Glutamatergic neuron (in vitro differentiated cells): ENCODE results near the gene DOK1. TPM values are rescaled to one million over a fixed set of nuclear protein-coding genes. Genes with fewer than 3 reads are reported as not detected.

Source experiments
- DNase-seq: peaks from one replicate; pipeline ENCODE4 v3.0.0; 2022
- H3K27ac Mint-ChIP-seq: one replicate; pipeline ENCODE4 v1.8.0; 2020; ENCODE audit warnings: mild to moderate bottlenecking, mixed read lengths, inconsistent platforms; ENCODE audit not compliant: unreplicated experiment
- H3K27me3 Mint-ChIP-seq: one replicate; pipeline ENCODE4 v1.8.0; 2020; ENCODE audit warnings: mild to moderate bottlenecking, moderate library complexity, mixed read lengths, inconsistent platforms; ENCODE audit not compliant: unreplicated experiment
- H3K36me3 Mint-ChIP-seq: one replicate; pipeline ENCODE4 v1.8.0; 2020; ENCODE audit warnings: mild to moderate bottlenecking, mixed read lengths, inconsistent platforms; ENCODE audit not compliant: unreplicated experiment
- H3K4me1 Mint-ChIP-seq: one replicate; pipeline ENCODE4 v1.8.0; 2020; ENCODE audit warnings: mild to moderate bottlenecking, low read depth, mixed read lengths, inconsistent platforms; ENCODE audit not compliant: unreplicated experiment
- H3K4me3 Mint-ChIP-seq: one replicate; pipeline ENCODE4 v1.8.0; 2020; ENCODE audit warnings: mild to moderate bottlenecking, mixed read lengths, inconsistent platforms; ENCODE audit not compliant: unreplicated experiment
- H3K9me3 Mint-ChIP-seq: one replicate; pipeline ENCODE4 v1.8.0; 2020; ENCODE audit warnings: mild to moderate bottlenecking, moderate library complexity, mixed read lengths, inconsistent platforms; ENCODE audit not compliant: unreplicated experiment
- total RNA-seq: library from RNA; stranded (reverse); fragmentation: NEBNext Ultra II Directional; extraction: Animal tissue kit (Norgen Biotek cat#: 25700); gene quantifications from one replicate; pipeline ENCODE4 v1.2.1, GENCODE V29; 2021; ENCODE audit not compliant: unreplicated experiment
- TF ChIP-seq, protein P1 (sequence below): fragments of 200-600 bp; sonication (generic); IDR thresholded peaks from one replicate; pipeline ENCODE4 v1.5.0; 2021; ENCODE audit not compliant: partially characterized antibody, unreplicated experiment

DOK1 gene
- total RNA-seq, 1 donor from 2014 or later, result 14.0 TPM

DNA sequence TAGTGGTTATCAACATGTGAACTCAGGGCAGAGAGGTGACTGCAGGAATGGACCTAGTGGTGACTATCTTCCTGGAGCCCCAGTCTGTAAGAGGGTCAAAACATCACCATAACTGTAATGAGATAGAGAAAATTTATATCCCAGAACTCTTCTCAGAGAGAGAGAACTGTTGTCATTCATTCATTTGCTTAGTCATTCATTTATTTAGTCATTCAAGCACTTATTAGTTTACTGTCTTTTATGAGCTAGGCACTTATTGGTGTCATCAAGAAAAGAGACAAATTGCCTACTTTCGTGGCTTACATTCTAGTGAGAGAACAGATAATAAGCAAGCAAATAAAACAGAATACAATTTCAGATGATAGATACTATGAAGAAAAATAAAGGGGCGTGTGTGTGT, 34.1 kb downstream of the DOK1 start:
- Mint-ChIP-seq H3K27me3 (no peaks in the 10 kb centered on the region), H3K27ac (no peak overlapping the region)

DNA sequence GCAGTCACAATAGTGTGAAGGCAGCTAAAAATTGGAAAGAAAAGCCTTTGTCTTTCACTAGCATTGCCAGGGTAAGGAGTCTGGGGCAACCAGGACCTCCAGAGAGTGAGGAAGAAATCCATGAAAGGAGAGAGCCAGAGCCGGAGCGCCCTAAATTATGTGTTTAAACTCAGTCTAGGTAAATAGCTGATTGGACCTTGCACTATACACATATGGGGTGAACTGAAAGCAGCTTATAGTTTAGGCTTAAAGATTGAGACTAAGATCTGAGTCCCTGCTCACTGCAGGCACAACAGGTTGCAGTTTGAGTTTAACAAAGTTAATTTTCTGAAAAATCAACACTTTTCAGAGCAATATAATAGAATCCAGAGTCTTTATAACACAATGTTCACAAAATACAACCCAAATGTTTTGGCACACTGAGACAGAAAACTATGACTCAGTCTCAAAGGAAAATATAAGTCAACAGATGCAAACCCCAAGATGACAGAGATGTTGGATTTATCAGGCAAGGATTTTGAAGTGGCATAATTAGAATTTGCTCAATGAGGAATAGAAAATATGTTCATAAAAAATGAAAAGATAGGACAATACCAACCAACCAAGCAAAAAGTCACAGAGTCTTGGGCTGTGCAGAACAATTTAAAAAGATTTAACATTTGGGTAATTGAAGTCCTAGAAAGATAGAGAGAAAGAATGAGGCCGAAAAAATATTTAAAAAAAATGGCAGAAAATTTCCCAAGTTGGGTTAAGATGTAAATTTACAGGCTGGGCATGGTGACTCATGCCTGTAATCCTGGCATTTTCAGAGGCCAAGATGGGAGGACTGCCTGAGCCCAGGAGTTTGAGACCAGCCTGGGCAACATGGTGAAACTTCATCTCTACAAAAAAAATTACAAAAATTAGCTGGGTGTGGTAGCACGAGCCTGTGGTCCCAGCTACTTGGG, 39.6 kb downstream of the DOK1 start:
- peaks cover 21% of the 10 kb centered on the region for H3K4me1 Mint-ChIP-seq
- no peak overlapping the region for H3K4me3 Mint-ChIP-seq
- TF ChIP-seq, protein P1, sequence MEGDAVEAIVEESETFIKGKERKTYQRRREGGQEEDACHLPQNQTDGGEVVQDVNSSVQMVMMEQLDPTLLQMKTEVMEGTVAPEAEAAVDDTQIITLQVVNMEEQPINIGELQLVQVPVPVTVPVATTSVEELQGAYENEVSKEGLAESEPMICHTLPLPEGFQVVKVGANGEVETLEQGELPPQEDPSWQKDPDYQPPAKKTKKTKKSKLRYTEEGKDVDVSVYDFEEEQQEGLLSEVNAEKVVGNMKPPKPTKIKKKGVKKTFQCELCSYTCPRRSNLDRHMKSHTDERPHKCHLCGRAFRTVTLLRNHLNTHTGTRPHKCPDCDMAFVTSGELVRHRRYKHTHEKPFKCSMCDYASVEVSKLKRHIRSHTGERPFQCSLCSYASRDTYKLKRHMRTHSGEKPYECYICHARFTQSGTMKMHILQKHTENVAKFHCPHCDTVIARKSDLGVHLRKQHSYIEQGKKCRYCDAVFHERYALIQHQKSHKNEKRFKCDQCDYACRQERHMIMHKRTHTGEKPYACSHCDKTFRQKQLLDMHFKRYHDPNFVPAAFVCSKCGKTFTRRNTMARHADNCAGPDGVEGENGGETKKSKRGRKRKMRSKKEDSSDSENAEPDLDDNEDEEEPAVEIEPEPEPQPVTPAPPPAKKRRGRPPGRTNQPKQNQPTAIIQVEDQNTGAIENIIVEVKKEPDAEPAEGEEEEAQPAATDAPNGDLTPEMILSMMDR, result no peak
- H3K9me3 Mint-ChIP-seq, result peaks cover 7% of the 10 kb centered on the region
- DNase-seq, result no peak
- H3K27ac Mint-ChIP-seq, result no peak overlapping the region
- H3K36me3 Mint-ChIP-seq, result no peaks in the 10 kb centered on the region
- H3K27me3 Mint-ChIP-seq, result peaks cover 8% of the 10 kb centered on the region

More for the DNA sequence above, 34.1 kb downstream of the DOK1 start:
- H3K4me3 Mint-ChIP-seq, result no peak overlapping the region
- DNase-seq, result no peak
- H3K9me3 Mint-ChIP-seq, result no peaks in the 10 kb centered on the region
- peaks cover 12% of the 10 kb centered on the region for H3K4me1 Mint-ChIP-seq
- TF ChIP-seq, protein P1, result no peak
- no peaks in the 10 kb centered on the region for H3K36me3 Mint-ChIP-seq

DNA sequence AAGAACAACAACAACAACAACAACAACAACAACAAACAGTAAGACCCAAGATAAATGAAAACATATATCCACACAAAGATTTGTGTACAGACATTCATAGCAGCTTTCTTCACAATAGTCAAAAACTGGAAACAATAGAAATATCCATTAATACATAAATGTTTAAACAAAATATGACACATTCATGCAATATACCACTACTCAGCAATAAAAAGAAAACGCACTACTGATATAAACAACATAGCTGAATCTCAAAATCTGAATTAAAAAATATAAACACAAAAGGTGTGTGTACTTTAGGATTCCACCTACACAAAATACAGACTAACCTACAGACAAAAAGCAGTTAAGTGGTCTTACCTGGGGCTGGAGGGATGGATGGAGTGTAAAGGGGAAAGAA, 42.1 kb downstream of the DOK1 start:
- no peaks in the 10 kb centered on the region for H3K36me3 Mint-ChIP-seq
- DNase-seq, result no peak
- peak overlapping the region; percentile 55 for H3K4me3 Mint-ChIP-seq
- TF ChIP-seq, protein P1, result no peak
- H3K9me3 Mint-ChIP-seq, result peaks cover 7% of the 10 kb centered on the region
- peaks cover 13% of the 10 kb centered on the region for H3K4me1 Mint-ChIP-seq
- H3K27ac Mint-ChIP-seq, result peak overlapping the region; percentile 56
- H3K27me3 Mint-ChIP-seq, result peaks cover 8% of the 10 kb centered on the region

DNA sequence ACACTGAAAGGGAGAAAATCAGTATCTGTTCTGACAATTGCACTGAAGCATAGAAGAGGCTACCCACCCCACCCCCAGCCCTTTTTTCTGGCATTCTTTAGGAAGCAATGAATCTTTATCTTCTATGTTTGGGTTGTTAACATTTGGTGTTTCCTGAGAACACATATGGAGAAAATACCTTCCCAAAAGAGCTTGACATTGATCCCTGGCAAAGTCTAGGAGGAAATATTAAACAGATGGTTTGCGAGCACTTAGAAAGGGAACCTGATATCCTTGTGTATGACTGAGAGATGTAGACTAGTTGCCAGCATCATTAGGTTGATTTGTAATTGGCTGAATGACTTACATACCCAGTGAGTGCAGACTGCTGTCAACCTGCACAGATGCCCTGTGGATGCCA, 42.9 kb downstream of the DOK1 start:
- Mint-ChIP-seq H3K27ac (peak overlapping the region; percentile 91), H3K27me3 (peaks cover 8% of the 10 kb centered on the region), H3K9me3 (peaks cover 7% of the 10 kb centered on the region), H3K36me3 (no peaks in the 10 kb centered on the region), H3K4me3 (peak overlapping the region; percentile 27), H3K4me1 (peaks cover 13% of the 10 kb centered on the region)
- TF ChIP-seq, protein P1, result no peak
- DNase-seq, result peak; percentile 24

DNA sequence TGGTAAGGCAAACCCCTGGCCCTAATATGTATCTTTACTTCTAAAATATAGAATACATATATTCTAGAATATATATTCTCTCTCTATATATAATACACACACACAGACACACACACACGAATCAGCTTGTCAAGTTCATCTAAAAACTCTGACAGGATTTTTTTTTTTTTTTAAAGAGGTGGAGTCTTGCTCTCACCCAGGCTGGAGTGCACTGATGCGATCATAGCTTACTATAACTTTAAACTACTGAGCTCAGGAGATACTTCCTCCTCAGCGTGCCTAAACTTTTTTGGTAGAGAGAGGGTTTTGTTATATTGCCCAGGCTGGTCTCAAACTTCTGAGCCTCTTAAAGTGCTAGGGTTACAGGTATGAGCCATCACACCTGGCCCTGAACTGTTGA, 45.2 kb downstream of the DOK1 start:
- Mint-ChIP-seq H3K27me3 (peaks cover 8% of the 10 kb centered on the region), H3K36me3 (no peaks in the 10 kb centered on the region), H3K9me3 (peaks cover 7% of the 10 kb centered on the region), H3K4me3 (no peak overlapping the region), H3K27ac (no peak overlapping the region), H3K4me1 (peaks cover 21% of the 10 kb centered on the region)
- no peak for DNase-seq
- TF ChIP-seq, protein P1, result no peak
